Uterus (tissue), 2 donors: ENCODE measurements around the gene PRMT7.

Experiments used
- CTCF ChIP-seq, 4 experiments: fragments of 200-600 bp in 2 of 4; fragments of 450-650 bp in 2 of 4; sonication (generic) in 2 of 4; IDR thresholded peaks; one replicate each; pipeline ENCODE4 v1.5.1; 2016 to 2019; ENCODE audit warnings: antibody characterized with exemption in 4 of 4, mild to moderate bottlenecking in 2 of 4, moderate library complexity in 1 of 4
- POLR2A ChIP-seq, 2 donors: fragments of 450-650 bp; IDR thresholded peaks; one replicate each; pipeline ENCODE4 v1.6.1; 2016; ENCODE audit warnings: antibody characterized with exemption in 2 of 2, mild to moderate bottlenecking in 1 of 2, moderate library complexity in 1 of 2

GRCh38 chr16:68380348-68380670 lies 69.5 kb downstream of the PRMT7 start:
- TF ChIP-seq CTCF (IDR thresholded peaks at IDR 0.05), result no peak
- TF ChIP-seq POLR2A (IDR thresholded peaks at IDR 0.05), result no peak
